Measurements from ENCODE around the gene PRKCH.

- TF ChIP-seq ZNF23 (CRISPR knock-in tag; IDR thresholded peaks at IDR 0.05) = no peak
- TF ChIP-seq CCAR2 (IDR thresholded peaks at IDR 0.05; ENCODE audit: low read depth, low read length) = no peak
- no peak for TF ChIP-seq IRF2 (CRISPR knock-in tag; IDR thresholded peaks at IDR 0.05)
- TF ChIP-seq CTCF (IDR thresholded peaks at IDR 0.05 in 2 of 3, conservative IDR thresholded peaks at IDR 0.05 in 1 of 3; ENCODE audit: insufficient read depth in 2 of 3, low read depth in 1 of 3, low read length in 3 of 3) = no peak
- no peak for TF ChIP-seq RHOXF2B (CRISPR knock-in tag; conservative IDR thresholded peaks at IDR 0.05)
- no peak for TF ChIP-seq ESRRA (IDR thresholded peaks at IDR 0.05; ENCODE audit: borderline replicate concordance, low read depth)
- no peak for TF ChIP-seq CCNT2 (IDR thresholded peaks at IDR 0.05; ENCODE audit: borderline replicate concordance, extremely low read depth, insufficient read length, low read depth, low read length)
Observed at GRCh38 chr14:61368781-61369453, 47.5 kb downstream of the PRKCH start.
